ENCODE data around the gene CFAP97D1.
A peak's percentile ranks its signal among the peaks of the same experiment; 100 is the strongest.

CFAP97D1 gene

GRCh38 chr17:43779145-43780125 lies 800 bp upstream of the CFAP97D1 start:
- Histone ChIP-seq H3K27ac (no peak overlapping the region), H3K4me2 (peak overlapping the region; percentile 95), H3K4me1 (ENCODE audit: low read depth, poor library complexity, severe bottlenecking) (peaks cover 8% of the 10 kb centered on the region), H2AFZ (ENCODE audit: low read depth) (peak overlapping the region; percentile 92), H3K9ac (peak overlapping the region; percentile 29; the same call in 1 of the 2 replicates), H3K36me3 (ENCODE audit: insufficient read depth) (no peaks in the 10 kb centered on the region), H4K20me1 (ENCODE audit: insufficient read depth) (no peaks in the 10 kb centered on the region), H3K79me2 (ENCODE audit: insufficient read depth, low read depth) (no peaks in the 10 kb centered on the region; the same call in 1 of the 2 replicates), H3K4me3 (IDR thresholded peaks at IDR 0.05; ENCODE audit: insufficient read depth, low read depth, low read length) (no peak overlapping the region), H3K27me3 (ENCODE audit: insufficient read depth, low read depth) (peaks cover 35% of the 10 kb centered on the region)
- TF ChIP-seq, protein P1, sequence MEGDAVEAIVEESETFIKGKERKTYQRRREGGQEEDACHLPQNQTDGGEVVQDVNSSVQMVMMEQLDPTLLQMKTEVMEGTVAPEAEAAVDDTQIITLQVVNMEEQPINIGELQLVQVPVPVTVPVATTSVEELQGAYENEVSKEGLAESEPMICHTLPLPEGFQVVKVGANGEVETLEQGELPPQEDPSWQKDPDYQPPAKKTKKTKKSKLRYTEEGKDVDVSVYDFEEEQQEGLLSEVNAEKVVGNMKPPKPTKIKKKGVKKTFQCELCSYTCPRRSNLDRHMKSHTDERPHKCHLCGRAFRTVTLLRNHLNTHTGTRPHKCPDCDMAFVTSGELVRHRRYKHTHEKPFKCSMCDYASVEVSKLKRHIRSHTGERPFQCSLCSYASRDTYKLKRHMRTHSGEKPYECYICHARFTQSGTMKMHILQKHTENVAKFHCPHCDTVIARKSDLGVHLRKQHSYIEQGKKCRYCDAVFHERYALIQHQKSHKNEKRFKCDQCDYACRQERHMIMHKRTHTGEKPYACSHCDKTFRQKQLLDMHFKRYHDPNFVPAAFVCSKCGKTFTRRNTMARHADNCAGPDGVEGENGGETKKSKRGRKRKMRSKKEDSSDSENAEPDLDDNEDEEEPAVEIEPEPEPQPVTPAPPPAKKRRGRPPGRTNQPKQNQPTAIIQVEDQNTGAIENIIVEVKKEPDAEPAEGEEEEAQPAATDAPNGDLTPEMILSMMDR (conservative IDR thresholded peaks at IDR 0.05; ENCODE audit: low read depth, low read length): no peak

GRCh38 chr17:43782913-43783680 lies 2.9 kb downstream of the CFAP97D1 start:
- Histone ChIP-seq H3K4me1 (ENCODE audit: low read depth, poor library complexity, severe bottlenecking) (peaks cover 4% of the 10 kb centered on the region), H3K9ac (no peak overlapping the region), H3K36me3 (ENCODE audit: insufficient read depth) (no peaks in the 10 kb centered on the region), H3K27me3 (ENCODE audit: insufficient read depth, low read depth) (peaks cover 37% of the 10 kb centered on the region), H3K79me2 (ENCODE audit: insufficient read depth, low read depth) (no peaks in the 10 kb centered on the region), H2AFZ (ENCODE audit: low read depth) (no peak overlapping the region), H3K27ac (no peak overlapping the region), H3K4me2 (no peak overlapping the region), H4K20me1 (ENCODE audit: insufficient read depth) (no peaks in the 10 kb centered on the region), H3K4me3 (IDR thresholded peaks at IDR 0.05; ENCODE audit: insufficient read depth, low read depth, low read length) (no peak overlapping the region)
- TF ChIP-seq, protein P1 (conservative IDR thresholded peaks at IDR 0.05; ENCODE audit: low read depth, low read length): no peak

DNA sequence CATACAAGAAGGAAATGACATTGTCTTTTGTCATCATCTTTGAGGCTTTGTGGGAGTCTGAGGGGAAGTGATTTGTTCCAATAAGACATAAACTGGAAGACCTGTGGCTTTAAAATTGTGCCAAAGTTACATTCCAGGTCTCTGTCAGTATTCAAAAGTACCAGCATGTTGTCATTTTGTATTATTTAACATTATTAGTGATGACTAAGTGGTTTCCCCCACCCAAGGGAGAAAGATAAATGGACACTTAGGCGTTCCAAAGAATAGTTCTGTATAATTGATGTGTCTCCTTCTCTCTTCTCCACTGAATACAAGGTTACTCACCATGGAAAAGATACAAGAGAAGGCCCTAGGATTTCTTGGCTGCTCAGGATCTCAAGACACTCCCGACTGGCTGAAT lies 3.8 kb downstream of the CFAP97D1 start:
- Histone ChIP-seq H3K4me2 (no peak overlapping the region), H3K27ac (no peak overlapping the region), H3K36me3 (ENCODE audit: insufficient read depth) (no peaks in the 10 kb centered on the region), H4K20me1 (ENCODE audit: insufficient read depth) (no peaks in the 10 kb centered on the region), H3K4me1 (ENCODE audit: low read depth, poor library complexity, severe bottlenecking) (peaks cover 4% of the 10 kb centered on the region), H3K4me3 (IDR thresholded peaks at IDR 0.05; ENCODE audit: insufficient read depth, low read depth, low read length) (no peak overlapping the region), H2AFZ (ENCODE audit: low read depth) (no peak overlapping the region), H3K79me2 (ENCODE audit: insufficient read depth, low read depth) (no peaks in the 10 kb centered on the region), H3K9ac (no peak overlapping the region), H3K27me3 (ENCODE audit: insufficient read depth, low read depth) (peaks cover 37% of the 10 kb centered on the region)
- TF ChIP-seq, protein P1 (conservative IDR thresholded peaks at IDR 0.05; ENCODE audit: low read depth, low read length): no peak

DNA sequence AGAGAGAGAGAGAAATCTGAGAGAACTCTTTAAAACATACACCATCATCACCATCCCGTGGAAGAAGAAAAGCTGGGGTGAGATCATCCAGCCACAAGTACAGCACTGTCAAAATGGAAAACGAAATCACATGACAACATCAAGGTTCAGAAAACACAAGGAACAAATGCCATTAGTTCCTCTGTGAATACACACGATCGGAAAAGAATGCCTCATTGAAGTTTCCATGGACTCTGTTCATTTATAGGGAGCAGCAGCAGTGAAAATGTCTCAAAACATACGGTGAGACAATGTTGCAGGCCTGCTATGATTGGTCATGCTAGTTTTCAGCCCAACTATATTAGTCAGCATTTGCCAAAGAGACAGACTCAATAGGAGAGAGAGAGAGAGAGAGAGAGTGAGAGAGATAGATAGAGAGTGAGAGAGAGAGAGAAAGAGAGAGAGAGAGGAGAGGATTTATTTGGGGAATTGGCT lies 4.4 kb downstream of the CFAP97D1 start:
- H3K9ac ChIP-seq: no peak overlapping the region
- H4K20me1 ChIP-seq (ENCODE audit: insufficient read depth): no peaks in the 10 kb centered on the region
- TF ChIP-seq, protein P1 (conservative IDR thresholded peaks at IDR 0.05; ENCODE audit: low read depth, low read length): no peak
- no peaks in the 10 kb centered on the region for H3K79me2 ChIP-seq (ENCODE audit: insufficient read depth, low read depth)
- H3K4me2 ChIP-seq: no peak overlapping the region
- H3K4me3 ChIP-seq (IDR thresholded peaks at IDR 0.05; ENCODE audit: insufficient read depth, low read depth, low read length): no peak overlapping the region
- no peaks in the 10 kb centered on the region for H3K36me3 ChIP-seq (ENCODE audit: insufficient read depth)
- peaks cover 33% of the 10 kb centered on the region for H3K27me3 ChIP-seq (ENCODE audit: insufficient read depth, low read depth)
- no peak overlapping the region for H2AFZ ChIP-seq (ENCODE audit: low read depth)
- peaks cover under 1% of the 10 kb centered on the region for H3K4me1 ChIP-seq (ENCODE audit: low read depth, poor library complexity, severe bottlenecking)
- no peak overlapping the region for H3K27ac ChIP-seq
